Measurements from ENCODE around the gene DOP1A.

DOP1A gene

GRCh38 chr6:83071707-83072106, 4.2 kb downstream of the DOP1A start:
- DNase-seq (ENCODE audit: low read depth in 3 of 3) = no peak

GRCh38 chr6:83072726-83073125, 5.3 kb downstream of the DOP1A start:
- no peak for DNase-seq (ENCODE audit: low read depth in 3 of 3)

- DNase-seq (ENCODE audit: low read depth in 3 of 3) = no peak
Observed at GRCh38 chr6:83073615-83074014, 6.1 kb downstream of the DOP1A start.

- DNase-seq (ENCODE audit: low read depth in 3 of 3) = no peak
Observed at GRCh38 chr6:83083476-83083875, 16.0 kb downstream of the DOP1A start.

- DNase-seq (ENCODE audit: low read depth in 3 of 3) = no peak
Observed at GRCh38 chr6:83086751-83087150, 19.3 kb downstream of the DOP1A start.

- no peak for DNase-seq (ENCODE audit: low read depth in 3 of 3)
Observed at GRCh38 chr6:83092756-83093399, 25.4 kb downstream of the DOP1A start.

- no peak for DNase-seq (ENCODE audit: low read depth in 3 of 3)
Observed at GRCh38 chr6:83096791-83097190, 29.3 kb downstream of the DOP1A start.

- no peak for DNase-seq (ENCODE audit: low read depth in 3 of 3)
Observed at GRCh38 chr6:83097204-83097603, 29.7 kb downstream of the DOP1A start.

- DNase-seq (ENCODE audit: low read depth in 3 of 3) = no peak
Observed at GRCh38 chr6:83097675-83098074, 30.2 kb downstream of the DOP1A start.

GRCh38 chr6:83098589-83098988, 31.1 kb downstream of the DOP1A start:
- DNase-seq (ENCODE audit: low read depth in 3 of 3) = no peak

- DNase-seq (ENCODE audit: low read depth in 3 of 3) = no peak
Observed at GRCh38 chr6:83108378-83108777, 40.9 kb downstream of the DOP1A start.

- DNase-seq (ENCODE audit: low read depth in 3 of 3) = no peak
Observed at GRCh38 chr6:83113258-83113657, 45.8 kb downstream of the DOP1A start.

- no peak for DNase-seq (ENCODE audit: low read depth in 3 of 3)
Observed at GRCh38 chr6:83114164-83114563, 46.7 kb downstream of the DOP1A start.

GRCh38 chr6:83117802-83118201, 50.3 kb downstream of the DOP1A start:
- no peak for DNase-seq (ENCODE audit: low read depth in 3 of 3)

- DNase-seq (ENCODE audit: low read depth in 3 of 3) = no peak
Observed at GRCh38 chr6:83119742-83120300, 52.4 kb downstream of the DOP1A start.

- no peak for DNase-seq (ENCODE audit: low read depth in 3 of 3)
Observed at GRCh38 chr6:83124553-83124952, 57.1 kb downstream of the DOP1A start.

- no peak for DNase-seq (ENCODE audit: low read depth in 3 of 3)
Observed at GRCh38 chr6:83125425-83125824, 58.0 kb downstream of the DOP1A start.

GRCh38 chr6:83126223-83126622, 58.8 kb downstream of the DOP1A start:
- no peak for DNase-seq (ENCODE audit: low read depth in 3 of 3)

- no peak for DNase-seq (ENCODE audit: low read depth in 3 of 3)
Observed at GRCh38 chr6:83126807-83127206, 59.3 kb downstream of the DOP1A start.

- no peak for DNase-seq (ENCODE audit: low read depth in 3 of 3)
Observed at GRCh38 chr6:83127258-83127657, 59.8 kb downstream of the DOP1A start.

GRCh38 chr6:83127976-83128375, 60.5 kb downstream of the DOP1A start:
- DNase-seq (ENCODE audit: low read depth in 3 of 3) = no peak

GRCh38 chr6:83132121-83132520, 64.7 kb downstream of the DOP1A start:
- no peak for DNase-seq (ENCODE audit: low read depth in 3 of 3)

- DNase-seq (ENCODE audit: low read depth in 3 of 3) = no peak
Observed at GRCh38 chr6:83138118-83138722, 70.7 kb downstream of the DOP1A start.

GRCh38 chr6:83138758-83139157, 71.3 kb downstream of the DOP1A start:
- no peak for DNase-seq (ENCODE audit: low read depth in 3 of 3)
